K562 (cell line): ENCODE measurements around the gene HEMGN. TPM values are rescaled to one million over a fixed set of nuclear protein-coding genes. Genes with fewer than 3 reads are reported as not detected.

Experiments used
- ETV5 ChIP-seq: sonication (generic); formaldehyde crosslinking; IDR thresholded peaks from 2 replicates; pipeline ENCODE4 v1.4.0; 2020; ENCODE audit warnings: low read depth, mild to moderate bottlenecking, missing genetic modification reagents
- KLF16 ChIP-seq: IDR thresholded peaks from 2 replicates; pipeline ENCODE4 v1.6.1; 2016; ENCODE audit warnings: antibody characterized with exemption
- RAD21 ChIP-seq, 2 experiments: fragments of 250-450 bp in 1 of 2; fragments of 450-650 bp in 1 of 2; sonication (Bioruptor Pico) in 1 of 2; formaldehyde crosslinking in 1 of 2; IDR thresholded peaks in 1 of 2; conservative IDR thresholded peaks in 1 of 2; 2 replicates each; pipeline versions ENCODE4 v1.4.0 to v1.8.0; 2020 to 2022; ENCODE audit warnings: mild to moderate bottlenecking in 2 of 2, moderate library complexity in 1 of 2
- TAF15 ChIP-seq: fragments of 200-400 bp; formaldehyde crosslinking; IDR thresholded peaks from 2 replicates; pipeline ENCODE4 v1.6.1; 2017; ENCODE audit warnings: mild to moderate bottlenecking, low read depth, low read length, moderate library complexity
- polyA plus RNA-seq, 8 experiments: library from polyadenylated mRNA; depleted of rRNA in 4 of 8; stranded (reverse) in 5 of 8; unstranded in 3 of 8; fragments of >200 nt; fragmentation: Nextera tagmentation in 2 of 8; fragmentation: Illumina TruSeq in 1 of 8; extraction: Ambion mirVana in 2 of 8; extraction: Trizol in 1 of 8; gene quantifications; 2 replicates each; pipeline versions ENCODE4 v1.2.1 to v1.2.3, GENCODE V29; 2011 to 2014; ENCODE audit warnings: inconsistent platforms in 1 of 8, missing spikeins in 1 of 8
- total RNA-seq, 7 experiments: library from RNA; depleted of rRNA in 6 of 7; stranded (reverse); fragments of >200 nt in 6 of 7; fragmentation: Illumina TruSeq in 2 of 7; extraction: Trizol in 2 of 7; gene quantifications; 2 replicates each; pipeline versions ENCODE4 v1.2.1 to v1.2.3, GENCODE V29; 2011 to 2021; ENCODE audit warnings: low replicate concordance in 1 of 7
- TF ChIP-seq, protein P1 (sequence below), 3 experiments: IDR thresholded peaks in 2 of 3; conservative IDR thresholded peaks in 1 of 3; 2 replicates each; pipeline ENCODE4 v1.5.1; 2011 to 2012; ENCODE audit warnings: low read length in 3 of 3, mild to moderate bottlenecking in 3 of 3, control low read depth in 2 of 3, improper control_type of control experiment in 1 of 3, inconsistent platforms in 1 of 3, low read depth in 1 of 3, mixed read lengths in 1 of 3, moderate library complexity in 1 of 3; ENCODE audit not compliant: insufficient read depth in 2 of 3
- TF ChIP-seq, protein P2 (sequence below), 2 experiments: fragments of 450-650 bp; IDR thresholded peaks; 2 replicates each; pipeline ENCODE4 v1.6.1; 2018; ENCODE audit warnings: mild to moderate bottlenecking in 2 of 2, low read depth in 1 of 2; ENCODE audit not compliant: partially characterized antibody in 2 of 2
- TF ChIP-seq, protein P3 (sequence below): sonication (generic); formaldehyde crosslinking; IDR thresholded peaks from 2 replicates; pipeline ENCODE4 v1.8.1; 2022; ENCODE audit warnings: missing genetic modification reagents
- TF ChIP-seq, protein P4 (sequence below): sonication (generic); formaldehyde crosslinking; IDR thresholded peaks from 2 replicates; pipeline ENCODE4 v1.8.0; 2022; ENCODE audit warnings: missing genetic modification reagents, mild to moderate bottlenecking, moderate library complexity, borderline replicate concordance

The HEMGN gene
- total and polyA plus RNA-seq, 9 of the 15 experiments (the other 6 are each of a cell fraction or from before 2014, with no cell fraction given), result 56.3 to 258 (median 137) TPM

DNA sequence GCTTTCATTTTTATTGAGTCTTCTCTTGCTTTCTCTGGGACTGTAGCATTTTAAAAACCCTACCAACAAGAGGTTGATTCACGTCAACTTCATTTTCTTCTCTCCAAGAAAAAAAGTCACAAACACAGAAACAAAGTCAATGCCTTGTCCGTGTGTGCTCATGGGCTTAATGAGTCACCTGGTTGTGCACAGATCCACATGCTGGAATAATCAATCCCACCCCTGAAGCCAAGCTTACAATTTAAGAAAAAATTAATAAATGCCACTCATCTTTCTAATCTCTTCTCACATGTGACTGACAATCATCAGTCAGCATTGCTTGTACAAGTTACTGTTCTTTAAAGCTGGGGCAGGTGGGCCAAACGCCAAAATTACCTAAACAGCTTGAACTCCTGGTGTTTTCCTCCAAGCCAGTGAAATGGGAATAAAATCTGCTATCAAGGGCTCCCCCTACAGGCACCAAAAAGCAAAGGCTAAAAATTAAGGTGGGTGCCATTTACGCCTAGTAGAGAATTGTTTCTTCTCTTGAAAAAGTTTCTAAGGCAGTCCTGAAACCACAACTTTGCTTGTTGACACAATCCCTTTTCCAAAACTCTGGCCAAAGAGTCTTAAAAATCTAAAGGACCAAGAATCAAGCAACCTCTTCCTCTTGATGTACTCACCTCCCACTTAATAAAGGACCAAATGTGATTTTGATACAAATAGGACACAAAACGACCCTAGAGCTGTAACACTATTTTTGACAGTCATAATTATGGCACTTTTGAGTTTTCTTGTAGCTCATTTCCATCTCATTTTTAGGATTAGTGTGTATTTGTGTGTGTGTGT is 37.0 kb downstream of the HEMGN start (continued):
- TF ChIP-seq, protein P1, sequence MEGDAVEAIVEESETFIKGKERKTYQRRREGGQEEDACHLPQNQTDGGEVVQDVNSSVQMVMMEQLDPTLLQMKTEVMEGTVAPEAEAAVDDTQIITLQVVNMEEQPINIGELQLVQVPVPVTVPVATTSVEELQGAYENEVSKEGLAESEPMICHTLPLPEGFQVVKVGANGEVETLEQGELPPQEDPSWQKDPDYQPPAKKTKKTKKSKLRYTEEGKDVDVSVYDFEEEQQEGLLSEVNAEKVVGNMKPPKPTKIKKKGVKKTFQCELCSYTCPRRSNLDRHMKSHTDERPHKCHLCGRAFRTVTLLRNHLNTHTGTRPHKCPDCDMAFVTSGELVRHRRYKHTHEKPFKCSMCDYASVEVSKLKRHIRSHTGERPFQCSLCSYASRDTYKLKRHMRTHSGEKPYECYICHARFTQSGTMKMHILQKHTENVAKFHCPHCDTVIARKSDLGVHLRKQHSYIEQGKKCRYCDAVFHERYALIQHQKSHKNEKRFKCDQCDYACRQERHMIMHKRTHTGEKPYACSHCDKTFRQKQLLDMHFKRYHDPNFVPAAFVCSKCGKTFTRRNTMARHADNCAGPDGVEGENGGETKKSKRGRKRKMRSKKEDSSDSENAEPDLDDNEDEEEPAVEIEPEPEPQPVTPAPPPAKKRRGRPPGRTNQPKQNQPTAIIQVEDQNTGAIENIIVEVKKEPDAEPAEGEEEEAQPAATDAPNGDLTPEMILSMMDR (IDR thresholded peaks at IDR 0.05 in 2 of 3, conservative IDR thresholded peaks at IDR 0.05 in 1 of 3; ENCODE audit: insufficient read depth in 2 of 3, low read depth in 1 of 3, low read length in 3 of 3), result peak; percentile 54 to 80 (median 72)
- TF ChIP-seq, protein P2, sequence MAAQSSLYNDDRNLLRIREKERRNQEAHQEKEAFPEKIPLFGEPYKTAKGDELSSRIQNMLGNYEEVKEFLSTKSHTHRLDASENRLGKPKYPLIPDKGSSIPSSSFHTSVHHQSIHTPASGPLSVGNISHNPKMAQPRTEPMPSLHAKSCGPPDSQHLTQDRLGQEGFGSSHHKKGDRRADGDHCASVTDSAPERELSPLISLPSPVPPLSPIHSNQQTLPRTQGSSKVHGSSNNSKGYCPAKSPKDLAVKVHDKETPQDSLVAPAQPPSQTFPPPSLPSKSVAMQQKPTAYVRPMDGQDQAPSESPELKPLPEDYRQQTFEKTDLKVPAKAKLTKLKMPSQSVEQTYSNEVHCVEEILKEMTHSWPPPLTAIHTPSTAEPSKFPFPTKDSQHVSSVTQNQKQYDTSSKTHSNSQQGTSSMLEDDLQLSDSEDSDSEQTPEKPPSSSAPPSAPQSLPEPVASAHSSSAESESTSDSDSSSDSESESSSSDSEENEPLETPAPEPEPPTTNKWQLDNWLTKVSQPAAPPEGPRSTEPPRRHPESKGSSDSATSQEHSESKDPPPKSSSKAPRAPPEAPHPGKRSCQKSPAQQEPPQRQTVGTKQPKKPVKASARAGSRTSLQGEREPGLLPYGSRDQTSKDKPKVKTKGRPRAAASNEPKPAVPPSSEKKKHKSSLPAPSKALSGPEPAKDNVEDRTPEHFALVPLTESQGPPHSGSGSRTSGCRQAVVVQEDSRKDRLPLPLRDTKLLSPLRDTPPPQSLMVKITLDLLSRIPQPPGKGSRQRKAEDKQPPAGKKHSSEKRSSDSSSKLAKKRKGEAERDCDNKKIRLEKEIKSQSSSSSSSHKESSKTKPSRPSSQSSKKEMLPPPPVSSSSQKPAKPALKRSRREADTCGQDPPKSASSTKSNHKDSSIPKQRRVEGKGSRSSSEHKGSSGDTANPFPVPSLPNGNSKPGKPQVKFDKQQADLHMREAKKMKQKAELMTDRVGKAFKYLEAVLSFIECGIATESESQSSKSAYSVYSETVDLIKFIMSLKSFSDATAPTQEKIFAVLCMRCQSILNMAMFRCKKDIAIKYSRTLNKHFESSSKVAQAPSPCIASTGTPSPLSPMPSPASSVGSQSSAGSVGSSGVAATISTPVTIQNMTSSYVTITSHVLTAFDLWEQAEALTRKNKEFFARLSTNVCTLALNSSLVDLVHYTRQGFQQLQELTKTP (IDR thresholded peaks at IDR 0.05; ENCODE audit: low read depth in 1 of 2, partially characterized antibody in 2 of 2), result no peak
- TF ChIP-seq, protein P3, sequence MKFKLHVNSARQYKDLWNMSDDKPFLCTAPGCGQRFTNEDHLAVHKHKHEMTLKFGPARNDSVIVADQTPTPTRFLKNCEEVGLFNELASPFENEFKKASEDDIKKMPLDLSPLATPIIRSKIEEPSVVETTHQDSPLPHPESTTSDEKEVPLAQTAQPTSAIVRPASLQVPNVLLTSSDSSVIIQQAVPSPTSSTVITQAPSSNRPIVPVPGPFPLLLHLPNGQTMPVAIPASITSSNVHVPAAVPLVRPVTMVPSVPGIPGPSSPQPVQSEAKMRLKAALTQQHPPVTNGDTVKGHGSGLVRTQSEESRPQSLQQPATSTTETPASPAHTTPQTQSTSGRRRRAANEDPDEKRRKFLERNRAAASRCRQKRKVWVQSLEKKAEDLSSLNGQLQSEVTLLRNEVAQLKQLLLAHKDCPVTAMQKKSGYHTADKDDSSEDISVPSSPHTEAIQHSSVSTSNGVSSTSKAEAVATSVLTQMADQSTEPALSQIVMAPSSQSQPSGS, result no peak
- TF ChIP-seq, protein P4, sequence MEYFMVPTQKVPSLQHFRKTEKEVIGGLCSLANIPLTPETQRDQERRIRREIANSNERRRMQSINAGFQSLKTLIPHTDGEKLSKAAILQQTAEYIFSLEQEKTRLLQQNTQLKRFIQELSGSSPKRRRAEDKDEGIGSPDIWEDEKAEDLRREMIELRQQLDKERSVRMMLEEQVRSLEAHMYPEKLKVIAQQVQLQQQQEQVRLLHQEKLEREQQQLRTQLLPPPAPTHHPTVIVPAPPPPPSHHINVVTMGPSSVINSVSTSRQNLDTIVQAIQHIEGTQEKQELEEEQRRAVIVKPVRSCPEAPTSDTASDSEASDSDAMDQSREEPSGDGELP (CRISPR knock-in tag), result no peak
- TF ChIP-seq TAF15 (no peak), RAD21 (CRISPR knock-in tag; conservative IDR thresholded peaks at IDR 0.05 in 1 of 2, IDR thresholded peaks at IDR 0.05 in 1 of 2) (peak; percentile 59 to 69), ETV5 (no peak), KLF16 (0 out of 2 replicates have a peak, but pooled peaks have one; percentile 10)
